GM12874 (cell line): Measurements from ENCODE around the gene ITSN1.

Source experiments
- TF ChIP-seq, protein P1 (sequence below): IDR thresholded peaks from 2 replicates; pipeline ENCODE4 v1.5.1; 2011; ENCODE audit warnings: low read depth, mild to moderate bottlenecking, control low read depth, low read length, moderate library complexity; ENCODE audit not compliant: insufficient read depth

Gene ITSN1

GRCh38 chr21:33739701-33740100 lies 97.4 kb downstream of the ITSN1 start:
- TF ChIP-seq, protein P1, sequence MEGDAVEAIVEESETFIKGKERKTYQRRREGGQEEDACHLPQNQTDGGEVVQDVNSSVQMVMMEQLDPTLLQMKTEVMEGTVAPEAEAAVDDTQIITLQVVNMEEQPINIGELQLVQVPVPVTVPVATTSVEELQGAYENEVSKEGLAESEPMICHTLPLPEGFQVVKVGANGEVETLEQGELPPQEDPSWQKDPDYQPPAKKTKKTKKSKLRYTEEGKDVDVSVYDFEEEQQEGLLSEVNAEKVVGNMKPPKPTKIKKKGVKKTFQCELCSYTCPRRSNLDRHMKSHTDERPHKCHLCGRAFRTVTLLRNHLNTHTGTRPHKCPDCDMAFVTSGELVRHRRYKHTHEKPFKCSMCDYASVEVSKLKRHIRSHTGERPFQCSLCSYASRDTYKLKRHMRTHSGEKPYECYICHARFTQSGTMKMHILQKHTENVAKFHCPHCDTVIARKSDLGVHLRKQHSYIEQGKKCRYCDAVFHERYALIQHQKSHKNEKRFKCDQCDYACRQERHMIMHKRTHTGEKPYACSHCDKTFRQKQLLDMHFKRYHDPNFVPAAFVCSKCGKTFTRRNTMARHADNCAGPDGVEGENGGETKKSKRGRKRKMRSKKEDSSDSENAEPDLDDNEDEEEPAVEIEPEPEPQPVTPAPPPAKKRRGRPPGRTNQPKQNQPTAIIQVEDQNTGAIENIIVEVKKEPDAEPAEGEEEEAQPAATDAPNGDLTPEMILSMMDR: no peak

DNA sequence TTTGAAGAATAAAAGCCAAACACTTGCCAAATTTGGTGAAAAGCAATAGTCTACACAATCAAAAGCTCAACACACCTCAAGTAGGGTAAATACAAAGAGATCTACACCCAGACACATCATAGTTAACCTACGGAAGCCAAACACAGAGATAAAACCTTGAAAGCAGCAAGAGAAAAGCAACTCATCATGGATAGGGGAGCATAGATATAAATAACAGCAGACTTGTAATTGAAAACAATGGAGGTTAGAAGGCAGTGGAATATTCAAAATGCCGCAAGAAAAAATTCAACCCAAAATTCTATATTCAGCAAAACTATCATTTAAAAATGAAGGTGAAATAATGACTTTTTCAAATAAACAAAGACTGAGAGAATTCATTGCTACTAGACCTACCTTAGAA lies 105.1 kb downstream of the ITSN1 start:
- TF ChIP-seq, protein P1: no peak

- TF ChIP-seq, protein P1: no peak
These were observed 106.6 kb downstream of the ITSN1 start for GRCh38 chr21:33748903-33749302.

GRCh38 chr21:33750017-33750416 lies 107.7 kb downstream of the ITSN1 start:
- TF ChIP-seq, protein P1: no peak

DNA sequence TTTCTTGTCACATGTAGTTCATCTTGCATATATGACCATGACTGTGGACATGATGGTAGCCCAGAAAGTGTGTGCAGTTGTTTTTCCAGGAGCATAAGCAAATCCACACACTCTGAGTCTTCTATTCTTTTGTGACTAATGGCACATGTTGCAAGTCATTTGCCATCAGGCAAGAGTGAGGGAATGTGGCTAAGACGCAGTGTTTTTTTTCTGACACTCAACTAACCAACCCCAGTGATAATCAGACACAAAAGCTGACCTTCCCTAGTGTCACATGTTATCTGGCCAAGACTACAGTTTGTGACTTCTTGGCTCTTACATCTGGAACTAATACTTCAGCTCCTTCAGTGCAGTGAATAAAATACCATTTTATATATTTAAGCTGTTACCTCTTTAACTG lies 108.8 kb downstream of the ITSN1 start:
- TF ChIP-seq, protein P1: no peak

GRCh38 chr21:33751533-33751932 lies 109.2 kb downstream of the ITSN1 start:
- TF ChIP-seq, protein P1: no peak

GRCh38 chr21:33752260-33752659 lies 110.0 kb downstream of the ITSN1 start:
- TF ChIP-seq, protein P1: no peak

DNA sequence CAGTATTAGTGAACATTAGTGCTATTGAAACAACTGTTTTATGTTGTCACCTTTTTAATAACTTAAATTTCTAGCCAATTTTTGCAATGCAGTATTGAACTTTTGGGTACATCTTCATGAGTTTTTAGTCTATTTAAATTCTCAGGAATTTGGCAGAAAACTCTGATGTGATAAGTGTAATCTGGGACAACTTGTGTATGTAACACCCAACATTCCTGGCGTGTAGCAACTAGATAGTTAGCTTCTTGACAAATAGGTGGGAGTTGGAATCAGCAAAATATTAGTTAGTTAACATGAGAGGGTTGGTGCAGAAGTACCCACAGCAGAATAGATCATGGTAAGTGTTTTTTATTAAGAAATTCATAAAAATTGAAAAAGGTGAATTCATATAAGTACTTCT lies 111.6 kb downstream of the ITSN1 start:
- TF ChIP-seq, protein P1: no peak
